ENCODE data around the gene TMEM266.

The TMEM266 gene

GRCh38 chr15:76204109-76204845, 144.5 kb downstream of the TMEM266 start:
- DNase-seq = no peak

- DNase-seq = no peak
Measured at GRCh38 chr15:76204916-76205460, 145.2 kb downstream of the TMEM266 start.

GRCh38 chr15:76206325-76206976, 146.7 kb downstream of the TMEM266 start:
- peak; percentile 41 for DNase-seq

- no peak for DNase-seq
Measured at GRCh38 chr15:76208084-76208785, 148.4 kb downstream of the TMEM266 start.

GRCh38 chr15:76208786-76209424, 149.1 kb downstream of the TMEM266 start:
- no peak for DNase-seq

GRCh38 chr15:76209523-76209922, 149.7 kb downstream of the TMEM266 start:
- DNase-seq = no peak

- no peak for DNase-seq
Measured at GRCh38 chr15:76209942-76210341, 150.2 kb downstream of the TMEM266 start.

GRCh38 chr15:76215634-76216033, 155.8 kb downstream of the TMEM266 start:
- DNase-seq = no peak

- DNase-seq = peak; percentile 26
Measured at GRCh38 chr15:76217029-76217881, 157.5 kb downstream of the TMEM266 start.

- DNase-seq = no peak
Measured at GRCh38 chr15:76217882-76218217, 158.1 kb downstream of the TMEM266 start.

- DNase-seq = no peak
Measured at GRCh38 chr15:76221085-76221767, 161.4 kb downstream of the TMEM266 start.

GRCh38 chr15:76222159-76222558, 162.4 kb downstream of the TMEM266 start:
- DNase-seq = no peak

GRCh38 chr15:76223521-76223920, 163.7 kb downstream of the TMEM266 start:
- DNase-seq = no peak

- DNase-seq = no peak
Measured at GRCh38 chr15:76229266-76229665, 169.5 kb downstream of the TMEM266 start.

- no peak for DNase-seq
Measured at GRCh38 chr15:76233921-76234320, 174.1 kb downstream of the TMEM266 start.

GRCh38 chr15:76234337-76234889, 174.6 kb downstream of the TMEM266 start:
- DNase-seq = no peak

GRCh38 chr15:76235186-76235826, 175.5 kb downstream of the TMEM266 start:
- DNase-seq = peak; percentile 54

- DNase-seq = no peak
Measured at GRCh38 chr15:76236350-76236749, 176.6 kb downstream of the TMEM266 start.

- no peak for DNase-seq
Measured at GRCh38 chr15:76239786-76240185, 180.0 kb downstream of the TMEM266 start.

- DNase-seq = no peak
Measured at GRCh38 chr15:76245072-76245610, 185.4 kb downstream of the TMEM266 start.
